Left lung (tissue), 10 donors: ENCODE data around the gene N4BP2. TPM values are rescaled to one million over a fixed set of nuclear protein-coding genes. Genes with fewer than 3 reads are reported as not detected.

Experiments
- ATAC-seq: fragments of 200-7000 bp; cut with Tn5 transposase; one replicate; pipeline ENCODE4 v1.9.1; 2020; ENCODE audit warnings: moderate library complexity
- DNase-seq, 4 donors: peaks; one replicate each; pipeline ENCODE4 v3.0.0-alpha.2; 2013 to 2020
- H3K27ac ChIP-seq, 2 donors: fragments of 200-600 bp; sonication (generic) in 1 of 2; one replicate each; pipeline versions ENCODE4 v1.5.0 to v1.8.0; 2020 to 2021
- H3K27me3 ChIP-seq, 2 donors: fragments of 200-600 bp; sonication (generic) in 1 of 2; one replicate each; pipeline versions ENCODE4 v1.5.0 to v1.8.0; 2020 to 2021
- H3K36me3 ChIP-seq, 2 donors: fragments of 200-600 bp; sonication (generic) in 1 of 2; one replicate each; pipeline versions ENCODE4 v1.5.0 to v1.8.0; 2020 to 2021
- H3K4me1 ChIP-seq, 2 donors: fragments of 200-600 bp; one replicate each; pipeline ENCODE4 v1.8.0; 2021
- H3K4me3 ChIP-seq, 2 donors: fragments of 200-600 bp; sonication (generic) in 1 of 2; one replicate each; pipeline versions ENCODE4 v1.5.0 to v1.8.0; 2020 to 2021; ENCODE audit warnings: mild to moderate bottlenecking in 1 of 2
- H3K9me3 ChIP-seq, 2 donors: fragments of 200-600 bp; sonication (generic) in 1 of 2; one replicate each; pipeline versions ENCODE4 v1.5.0 to v1.8.0; 2020 to 2021
- intact Hi-C, 2 donors: fragments of 100-400 bp; cut with DNase I; formaldehyde crosslinking; loops; one replicate each; pipeline versions ENCODE4 v1.11.2 to v1.14.2; 2022
- polyA plus RNA-seq, 6 donors: library from polyadenylated mRNA; unstranded; fragments of 120-200 nt; gene quantifications; one replicate each; pipeline ENCODE4 v1.2.1, GENCODE V29; 2013; ENCODE audit not compliant: insufficient read length in 6 of 6
- total RNA-seq, 2 donors: library from RNA; stranded (reverse); fragmentation: NEBNext Ultra II Directional; extraction: Animal tissue kit (Norgen Biotek cat#: 25700); gene quantifications; one replicate each; pipeline ENCODE4 v1.2.1, GENCODE V29; 2021
- TF ChIP-seq, protein P1 (sequence below), 2 donors: fragments of 200-600 bp; sonication (generic) in 1 of 2; IDR thresholded peaks; one replicate each; pipeline versions ENCODE4 v1.5.0 to v1.8.0; 2021; ENCODE audit warnings: antibody characterized with exemption in 2 of 2
- donor health status: DM: no; HTN: yes; CAD: no.
- donor health status: DM: no; HTN: no; CAD: no.

N4BP2 gene
- total and polyA plus RNA-seq, 8 donors: 5.9 to 22.3 (median 18.8) TPM

DNA sequence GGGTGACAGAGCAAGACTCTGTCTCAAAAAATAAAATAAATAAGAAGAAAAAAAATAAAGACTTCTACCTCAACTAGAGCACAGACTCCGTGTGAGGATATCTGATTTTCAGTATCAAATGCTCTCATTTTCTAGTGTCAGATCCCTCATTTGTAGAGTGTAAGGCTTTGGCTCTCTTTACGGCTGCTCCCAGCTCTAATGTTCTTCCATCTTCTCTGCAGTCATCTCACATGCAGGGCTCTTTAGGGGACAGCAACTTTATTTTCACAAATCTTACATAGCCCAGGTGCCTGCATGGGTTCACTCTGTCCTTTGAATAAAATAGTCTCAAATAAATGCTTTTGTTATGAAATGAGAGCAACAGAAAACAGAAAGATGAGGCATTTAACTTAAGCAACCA, 120.9 kb downstream of the N4BP2 start:
- Histone ChIP-seq H3K4me3 (no peak overlapping the region), H3K9me3 (no peaks in the 10 kb centered on the region), H3K36me3 (no peaks in the 10 kb centered on the region), H3K27ac (no peak overlapping the region), H3K27me3 (peaks cover 0 to 4% of the 10 kb centered on the region in 2 donors), H3K4me1 (peaks cover 0 to 9% of the 10 kb centered on the region in 2 donors)
- TF ChIP-seq, protein P1, sequence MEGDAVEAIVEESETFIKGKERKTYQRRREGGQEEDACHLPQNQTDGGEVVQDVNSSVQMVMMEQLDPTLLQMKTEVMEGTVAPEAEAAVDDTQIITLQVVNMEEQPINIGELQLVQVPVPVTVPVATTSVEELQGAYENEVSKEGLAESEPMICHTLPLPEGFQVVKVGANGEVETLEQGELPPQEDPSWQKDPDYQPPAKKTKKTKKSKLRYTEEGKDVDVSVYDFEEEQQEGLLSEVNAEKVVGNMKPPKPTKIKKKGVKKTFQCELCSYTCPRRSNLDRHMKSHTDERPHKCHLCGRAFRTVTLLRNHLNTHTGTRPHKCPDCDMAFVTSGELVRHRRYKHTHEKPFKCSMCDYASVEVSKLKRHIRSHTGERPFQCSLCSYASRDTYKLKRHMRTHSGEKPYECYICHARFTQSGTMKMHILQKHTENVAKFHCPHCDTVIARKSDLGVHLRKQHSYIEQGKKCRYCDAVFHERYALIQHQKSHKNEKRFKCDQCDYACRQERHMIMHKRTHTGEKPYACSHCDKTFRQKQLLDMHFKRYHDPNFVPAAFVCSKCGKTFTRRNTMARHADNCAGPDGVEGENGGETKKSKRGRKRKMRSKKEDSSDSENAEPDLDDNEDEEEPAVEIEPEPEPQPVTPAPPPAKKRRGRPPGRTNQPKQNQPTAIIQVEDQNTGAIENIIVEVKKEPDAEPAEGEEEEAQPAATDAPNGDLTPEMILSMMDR (IDR thresholded peaks at IDR 0.05): no peak
- DNase-seq (no peak), ATAC-seq (no peak)
- intact Hi-C loops: no loop called here

DNA sequence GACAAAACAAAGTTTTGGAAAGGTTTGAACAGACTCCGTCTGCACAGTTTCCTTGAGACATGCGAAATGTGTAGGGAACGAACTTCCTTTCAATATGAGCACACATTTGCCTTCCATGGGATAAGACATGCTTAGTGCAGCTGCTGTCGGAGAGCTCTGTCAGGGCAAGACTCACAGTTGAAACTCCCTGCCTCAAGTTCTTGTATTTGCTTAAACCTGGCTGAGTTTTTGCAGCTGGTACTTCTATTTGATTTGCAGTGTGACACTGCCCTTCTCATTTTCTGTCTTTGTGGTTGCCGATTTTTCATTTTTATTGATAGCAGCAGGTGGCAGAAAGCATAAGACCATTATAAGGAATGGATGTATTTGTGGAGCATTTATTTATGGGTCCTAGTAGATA, 122.0 kb downstream of the N4BP2 start:
- intact Hi-C loops: no loop called here
- Histone ChIP-seq H3K27me3 (peaks cover 0 to 4% of the 10 kb centered on the region in 2 donors), H3K4me1 (peaks cover 0 to 13% of the 10 kb centered on the region in 2 donors), H3K9me3 (no peaks in the 10 kb centered on the region), H3K4me3 (no peak overlapping the region), H3K27ac (no peak overlapping the region), H3K36me3 (no peaks in the 10 kb centered on the region)
- ATAC-seq (no peak), DNase-seq (no peak)
- TF ChIP-seq, protein P1 (IDR thresholded peaks at IDR 0.05): no peak

GRCh38 chr4:40179360-40179759, 122.7 kb downstream of the N4BP2 start:
- peaks cover 0 to 18% of the 10 kb centered on the region in 2 donors for H3K4me1 ChIP-seq
- H3K9me3 ChIP-seq: no peaks in the 10 kb centered on the region
- no peak overlapping the region for H3K27ac ChIP-seq
- H3K4me3 ChIP-seq: no peak overlapping the region
- ATAC-seq (no peak), DNase-seq (no peak)
- H3K27me3 ChIP-seq: peaks cover 0 to 4% of the 10 kb centered on the region in 2 donors
- no peaks in the 10 kb centered on the region for H3K36me3 ChIP-seq
- intact Hi-C loops: no loop called here
- TF ChIP-seq, protein P1 (IDR thresholded peaks at IDR 0.05): no peak

DNA sequence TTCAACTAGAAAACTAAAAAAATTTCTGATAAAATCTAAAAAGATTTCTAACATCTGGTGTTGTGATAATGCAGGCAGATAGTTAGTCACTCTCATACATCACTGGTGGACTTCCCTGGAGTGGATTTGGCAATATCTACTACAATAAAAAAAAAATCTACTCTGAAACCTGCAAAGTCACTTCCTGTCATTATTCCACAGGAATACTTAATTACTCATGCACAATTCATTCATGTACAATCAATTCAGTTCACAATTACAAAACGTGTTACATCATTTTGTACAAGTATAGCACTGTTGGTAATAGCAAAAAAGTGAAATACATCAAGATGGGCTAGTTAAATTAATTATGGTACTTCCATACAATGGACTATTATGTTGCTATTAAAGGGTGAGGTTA, 123.7 kb downstream of the N4BP2 start:
- Histone ChIP-seq H3K27me3 (peaks cover 0 to 4% of the 10 kb centered on the region in 2 donors), H3K4me3 (no peak overlapping the region), H3K4me1 (peaks cover 0 to 22% of the 10 kb centered on the region in 2 donors), H3K9me3 (no peaks in the 10 kb centered on the region), H3K27ac (no peak overlapping the region), H3K36me3 (no peaks in the 10 kb centered on the region)
- ATAC-seq: peak; percentile 26
- DNase-seq: no peak
- TF ChIP-seq, protein P1 (IDR thresholded peaks at IDR 0.05): no peak
- intact Hi-C loops: no loop called here

DNA sequence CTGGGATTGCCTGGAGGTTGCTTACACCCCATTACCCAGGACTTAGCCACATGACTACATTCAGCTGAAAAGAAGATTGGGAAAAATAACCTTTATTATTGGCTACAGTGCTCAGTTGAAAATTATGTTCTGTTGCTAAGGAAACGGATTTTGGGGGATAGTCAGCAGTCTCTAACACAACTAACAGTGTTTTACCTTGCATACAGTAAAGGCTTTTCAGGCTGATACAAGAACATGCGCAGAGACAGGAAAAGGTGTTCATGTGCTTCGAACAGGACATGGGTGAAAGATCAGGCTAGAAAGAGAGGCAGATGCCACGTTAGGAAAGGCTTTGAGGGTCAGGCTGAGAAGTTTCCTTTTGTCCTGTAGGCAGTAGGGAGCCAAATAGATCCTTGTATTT, 125.4 kb downstream of the N4BP2 start:
- Histone ChIP-seq H3K27me3 (peaks cover 0 to 3% of the 10 kb centered on the region in 2 donors), H3K4me3 (no peak overlapping the region), H3K4me1 (peaks cover 0 to 27% of the 10 kb centered on the region in 2 donors), H3K9me3 (no peaks in the 10 kb centered on the region), H3K27ac (no peak overlapping the region), H3K36me3 (no peaks in the 10 kb centered on the region)
- intact Hi-C loops: no loop called here
- DNase-seq: no peak
- TF ChIP-seq, protein P1 (IDR thresholded peaks at IDR 0.05): no peak
- no peak for ATAC-seq
